Epithelial cell of esophagus (primary cell): ENCODE data around the gene ZNF749.

Source experiments
- DNase-seq: peaks from one replicate; pipeline ENCODE4 v3.0.0; 2010; ENCODE audit warnings: low read depth
- H3K4me3 ChIP-seq: 2 replicates; pipeline ENCODE4 v1.5.1; 2011; ENCODE audit warnings: mild to moderate bottlenecking, low read length, control low read depth
- CTCF ChIP-seq: IDR thresholded peaks from 2 replicates; pipeline ENCODE4 v1.5.1; 2011; ENCODE audit warnings: low read depth, mild to moderate bottlenecking, low read length, control low read depth, inconsistent platforms; ENCODE audit not compliant: insufficient read depth; ENCODE audit errors: missing control alignments

Gene ZNF749

GRCh38 chr19:57435062-57435978 lies at the start of gene ZNF749:
TSS of gene ZNF749 (plus strand) at chr19:57435325. CDS start at chr19:57435579, 254 bp downstream.
- DNase-seq = peak; percentile 99
- peak within 1 kb of the TSS; percentile 62 for H3K4me3 ChIP-seq
- peak; percentile 1 for TF ChIP-seq CTCF

- TF ChIP-seq CTCF = no peak
- H3K4me3 ChIP-seq = peak overlapping the region; percentile 94
- no peak for DNase-seq
Observed at GRCh38 chr19:57389194-57389729, 45.9 kb upstream of the ZNF749 start.

- peak; percentile 98 for DNase-seq
- H3K4me3 ChIP-seq = peak within 1 kb of the TSS; percentile 94
- no peak for TF ChIP-seq CTCF
Observed at GRCh38 chr19:57389730-57390598, 45.2 kb upstream of the ZNF749 start, which contains the start of gene ZNF548. TSS of gene ZNF548 (plus strand) at chr19:57389854. CDS start at chr19:57390100, 246 bp downstream.

GRCh38 chr19:57395710-57396109 lies 39.4 kb upstream of the ZNF749 start:
- no peak overlapping the region for H3K4me3 ChIP-seq
- no peak for DNase-seq
- no peak for TF ChIP-seq CTCF

- no peak overlapping the region for H3K4me3 ChIP-seq
- TF ChIP-seq CTCF = no peak
- no peak for DNase-seq
Observed at GRCh38 chr19:57398868-57399267, 36.3 kb upstream of the ZNF749 start.

- no peak overlapping the region for H3K4me3 ChIP-seq
- DNase-seq = no peak
- TF ChIP-seq CTCF = no peak
Observed at GRCh38 chr19:57403737-57404563, 31.2 kb upstream of the ZNF749 start.
